ES-I3 (cell line): Measurements from ENCODE around the gene CIAO1.
"Not testable (repeated sequence)": the region's sequence is repeated elsewhere in the genome, so short reads cannot be mapped to it uniquely, and the experiment has no call there.

Experiments used
- H3K36me3 ChIP-seq: 2 replicates; pipeline ENCODE4 v1.6.1; 2013; ENCODE audit warnings: mild to moderate bottlenecking, low read length, control low read depth, moderate library complexity; ENCODE audit not compliant: insufficient read depth
- H3K4me1 ChIP-seq: 2 replicates; pipeline ENCODE4 v1.6.1; 2013; ENCODE audit warnings: mild to moderate bottlenecking, control low read depth, low read length; ENCODE audit not compliant: insufficient read depth
- H3K9ac ChIP-seq: 2 replicates; pipeline ENCODE4 v1.6.1; 2013; ENCODE audit warnings: low read depth, mild to moderate bottlenecking, low read length, moderate library complexity
- H3K9me3 ChIP-seq: 2 replicates; pipeline ENCODE4 v1.6.1; 2013; ENCODE audit warnings: mild to moderate bottlenecking, low read length, moderate library complexity; ENCODE audit not compliant: control insufficient read depth, insufficient read depth

CIAO1 gene

DNA sequence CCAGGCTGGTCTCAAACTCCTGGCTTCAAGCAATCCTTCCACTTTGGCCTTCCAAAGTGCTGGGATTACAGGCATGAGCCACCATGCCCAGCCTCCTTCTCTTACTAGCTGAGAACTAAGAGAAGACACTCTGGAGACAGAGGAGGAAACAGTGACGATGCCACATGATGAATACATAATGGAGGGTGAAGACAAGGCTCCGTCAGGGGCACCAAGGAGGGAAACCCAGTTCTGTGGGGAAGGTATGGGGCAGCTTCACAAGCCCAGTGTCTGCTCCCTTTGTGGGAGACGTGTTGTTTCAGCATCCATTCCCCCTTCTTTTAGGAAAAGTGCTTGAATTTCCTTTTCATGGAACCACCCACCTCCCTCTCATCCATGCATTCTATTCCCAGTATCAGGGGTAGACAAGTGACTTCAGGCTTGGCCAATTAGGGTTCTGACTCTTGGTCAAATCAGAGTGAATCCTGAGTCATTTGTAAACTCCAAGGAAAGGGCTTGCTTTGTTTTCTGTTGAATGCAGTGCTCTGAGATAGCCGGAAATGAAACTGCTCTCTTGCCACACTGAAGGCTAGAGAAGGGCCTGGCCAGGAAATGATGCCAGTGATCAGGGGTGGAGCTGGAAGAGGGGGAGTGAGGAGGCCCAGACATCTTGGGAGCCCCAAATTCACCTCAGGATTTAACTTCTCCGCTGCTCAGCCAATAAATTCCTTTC is 24.0 kb upstream of the CIAO1 start:
- Histone ChIP-seq H3K36me3 (no peaks in the 10 kb centered on the region; the same call in 1 of the 2 replicates), H3K9ac (no peak overlapping the region), H3K4me1 (no peaks in the 10 kb centered on the region; the same call in 1 of the 2 replicates), H3K9me3 (no peaks in the 10 kb centered on the region)

DNA sequence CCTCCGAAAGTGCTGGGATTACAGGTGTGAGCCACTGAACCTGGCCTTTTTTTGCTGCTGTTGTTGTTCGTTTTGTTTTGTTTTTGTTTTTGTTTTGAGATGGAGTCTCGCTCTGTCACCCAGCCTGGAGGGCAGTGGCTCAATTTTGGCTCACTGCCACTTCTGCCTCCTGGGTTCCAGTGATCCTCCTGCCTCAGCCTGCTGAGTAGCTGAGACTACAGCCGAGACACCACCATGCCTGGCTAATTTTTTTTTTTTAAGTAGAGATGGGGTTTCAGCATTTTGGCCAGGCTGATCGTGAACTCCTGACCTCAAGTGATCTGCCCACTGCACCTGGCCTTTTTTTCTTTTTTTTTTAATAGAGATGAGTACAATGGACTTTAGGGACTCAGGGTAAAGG is 22.2 kb upstream of the CIAO1 start:
- no peaks in the 10 kb centered on the region for H3K9me3 ChIP-seq
- no peaks in the 10 kb centered on the region; the same call in 1 of the 2 replicates for H3K36me3 ChIP-seq
- no peak overlapping the region for H3K9ac ChIP-seq
- H3K4me1 ChIP-seq: no peaks in the 10 kb centered on the region; the same call in 1 of the 2 replicates

DNA sequence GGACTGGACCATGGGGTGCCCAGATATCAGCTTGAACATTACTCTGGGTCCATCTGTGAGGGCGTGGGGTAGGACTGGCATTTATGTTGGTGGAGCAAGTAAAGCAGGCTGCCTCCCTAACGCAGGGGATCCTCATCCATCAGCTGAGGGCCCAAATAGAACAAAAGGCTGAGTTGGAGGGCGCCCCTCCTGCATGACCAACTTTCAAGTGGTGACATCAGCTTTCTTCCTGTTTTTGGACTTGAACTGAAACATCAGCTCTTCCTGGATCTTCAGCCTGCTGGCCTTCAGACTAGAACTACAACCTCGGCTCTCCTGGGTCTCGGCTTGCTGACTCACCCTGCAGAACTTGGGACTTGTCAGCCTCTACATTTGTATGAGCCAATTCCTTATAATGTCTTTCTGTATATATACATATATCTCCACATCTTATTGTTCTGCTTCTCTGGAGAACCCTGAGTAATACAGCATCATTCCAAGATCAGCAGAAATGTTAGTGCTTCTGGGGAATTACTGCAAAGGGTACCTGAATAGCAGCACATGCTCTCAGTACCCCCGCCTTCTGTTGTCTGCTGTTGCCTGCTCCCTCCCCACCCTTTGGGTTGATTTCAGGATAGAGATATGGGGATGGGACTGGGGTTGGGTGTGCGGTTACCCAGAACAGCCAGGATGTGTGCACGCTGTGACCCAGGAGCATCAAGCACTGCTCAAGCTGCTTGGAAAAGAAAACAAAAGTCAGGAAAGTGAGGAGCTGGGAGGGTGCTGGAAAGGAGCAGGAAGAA is 20.2 kb upstream of the CIAO1 start:
- no peak overlapping the region for H3K9ac ChIP-seq
- H3K9me3 ChIP-seq: no peaks in the 10 kb centered on the region
- no peaks in the 10 kb centered on the region; the same call in 1 of the 2 replicates for H3K36me3 ChIP-seq
- no peaks in the 10 kb centered on the region; the same call in 1 of the 2 replicates for H3K4me1 ChIP-seq

DNA sequence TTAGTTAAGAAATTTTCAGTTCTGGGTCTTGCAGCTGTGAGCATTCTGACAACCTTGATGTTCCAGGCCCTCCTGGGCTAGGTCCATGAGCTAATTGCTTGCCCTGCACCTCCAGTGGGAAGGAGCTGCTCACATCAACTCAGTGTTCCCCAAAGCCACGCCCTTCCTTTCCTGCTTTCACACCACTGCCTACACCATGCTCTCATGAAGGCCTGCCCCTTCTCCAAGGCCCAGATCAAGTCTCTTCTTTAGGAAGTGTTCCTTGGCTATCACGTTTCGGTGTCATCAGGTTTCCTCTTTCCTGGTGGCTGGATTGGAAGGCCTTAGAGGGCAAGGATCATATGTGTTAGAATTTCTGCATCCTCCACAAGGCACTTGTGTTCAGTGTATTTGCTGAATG is 19.0 kb upstream of the CIAO1 start:
- Histone ChIP-seq H3K9ac (no peak overlapping the region), H3K9me3 (no peaks in the 10 kb centered on the region), H3K36me3 (no peaks in the 10 kb centered on the region; the same call in 1 of the 2 replicates), H3K4me1 (no peaks in the 10 kb centered on the region; the same call in 1 of the 2 replicates)

DNA sequence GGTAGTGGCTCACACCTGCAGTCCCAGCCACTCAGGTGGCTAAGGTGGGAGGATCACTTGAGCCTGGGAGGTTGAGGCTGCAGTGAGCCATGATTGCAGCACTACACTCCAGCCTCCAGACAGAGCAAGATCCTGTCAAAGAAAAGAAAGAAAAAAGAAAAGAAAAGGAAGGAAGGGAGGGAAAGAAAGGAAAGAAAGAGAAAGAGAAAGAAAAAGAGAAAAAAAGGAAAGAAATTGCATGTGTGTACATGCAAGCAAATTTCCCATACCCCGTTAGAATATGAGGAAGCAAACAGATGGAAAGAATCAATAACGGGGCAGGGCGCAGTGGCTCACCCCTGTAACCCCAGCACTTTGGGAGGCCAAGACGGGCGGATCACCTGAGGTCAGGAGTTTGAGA is 18.1 kb upstream of the CIAO1 start:
- no peaks in the 10 kb centered on the region for H3K9me3 ChIP-seq
- no peak overlapping the region for H3K9ac ChIP-seq
- H3K36me3 ChIP-seq: no peaks in the 10 kb centered on the region; the same call in 1 of the 2 replicates
- H3K4me1 ChIP-seq: no peaks in the 10 kb centered on the region; the same call in 1 of the 2 replicates

DNA sequence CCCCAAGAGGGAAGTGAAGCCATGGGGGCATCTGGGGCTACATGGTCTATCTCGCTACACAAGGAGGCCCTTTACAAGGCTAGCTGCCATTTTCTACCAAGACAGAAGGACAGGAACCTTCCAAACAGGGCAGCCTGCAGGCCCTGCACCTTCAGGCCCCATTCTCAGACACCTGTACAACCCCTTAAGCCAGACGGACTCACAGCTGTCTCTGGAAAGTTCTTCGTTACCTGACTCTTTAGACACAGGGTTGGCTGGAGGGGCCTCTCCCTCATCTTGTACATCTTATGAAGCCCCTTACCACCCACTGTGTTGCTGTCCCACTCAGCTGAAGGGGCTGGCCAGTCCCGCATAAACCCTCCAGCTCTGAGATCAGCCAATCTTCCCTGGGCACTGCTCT is 17.4 kb upstream of the CIAO1 start:
- Histone ChIP-seq H3K36me3 (peaks cover 5% of the 10 kb centered on the region; the same call in 1 of the 2 replicates), H3K9me3 (no peaks in the 10 kb centered on the region), H3K9ac (no peak overlapping the region), H3K4me1 (no peaks in the 10 kb centered on the region; the same call in 1 of the 2 replicates)

DNA sequence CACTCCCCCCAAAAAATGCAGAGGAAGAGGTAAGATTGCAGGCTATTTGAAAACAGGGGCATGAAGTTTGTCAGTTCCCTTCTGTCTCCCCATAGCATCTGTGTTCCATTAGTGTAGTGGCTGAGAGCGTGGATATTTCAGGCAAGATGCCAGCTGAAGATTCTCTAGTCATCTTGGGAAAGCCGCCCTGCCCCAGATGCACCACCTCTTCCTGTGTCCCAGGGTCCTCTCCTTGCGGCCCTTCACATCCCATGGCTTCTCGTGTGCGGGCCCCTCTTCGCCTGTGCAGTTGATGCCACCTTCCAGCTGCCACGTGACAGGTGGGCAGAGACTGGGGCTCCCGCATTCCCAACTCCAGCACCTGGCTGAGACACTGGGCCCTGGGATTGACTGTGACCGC is 16.4 kb upstream of the CIAO1 start:
- no peaks in the 10 kb centered on the region; the same call in 1 of the 2 replicates for H3K4me1 ChIP-seq
- H3K36me3 ChIP-seq: peaks cover 5% of the 10 kb centered on the region
- no peak overlapping the region for H3K9ac ChIP-seq
- no peaks in the 10 kb centered on the region for H3K9me3 ChIP-seq

DNA sequence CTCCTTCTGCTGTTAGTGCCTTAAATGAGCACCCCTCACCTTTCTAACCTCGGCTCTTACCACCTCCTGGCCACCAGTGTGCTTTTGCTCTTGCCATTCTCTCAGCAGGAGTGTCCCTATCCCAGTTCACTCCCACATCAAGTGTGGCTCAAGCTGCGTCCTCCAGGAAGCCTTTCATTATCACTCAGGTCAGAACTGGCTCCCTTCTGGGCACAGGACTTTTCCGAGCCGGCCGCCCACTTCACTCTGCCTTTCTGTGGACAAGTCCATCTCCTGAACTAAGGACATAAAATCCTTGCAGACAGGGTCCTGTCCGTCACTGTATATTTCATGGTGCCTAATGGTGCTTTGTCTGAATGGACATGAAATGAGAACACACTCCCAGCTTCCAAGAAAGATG is 15.8 kb upstream of the CIAO1 start:
- Histone ChIP-seq H3K9me3 (no peaks in the 10 kb centered on the region), H3K4me1 (no peaks in the 10 kb centered on the region; the same call in 1 of the 2 replicates), H3K36me3 (peaks cover 5% of the 10 kb centered on the region), H3K9ac (no peak overlapping the region)

DNA sequence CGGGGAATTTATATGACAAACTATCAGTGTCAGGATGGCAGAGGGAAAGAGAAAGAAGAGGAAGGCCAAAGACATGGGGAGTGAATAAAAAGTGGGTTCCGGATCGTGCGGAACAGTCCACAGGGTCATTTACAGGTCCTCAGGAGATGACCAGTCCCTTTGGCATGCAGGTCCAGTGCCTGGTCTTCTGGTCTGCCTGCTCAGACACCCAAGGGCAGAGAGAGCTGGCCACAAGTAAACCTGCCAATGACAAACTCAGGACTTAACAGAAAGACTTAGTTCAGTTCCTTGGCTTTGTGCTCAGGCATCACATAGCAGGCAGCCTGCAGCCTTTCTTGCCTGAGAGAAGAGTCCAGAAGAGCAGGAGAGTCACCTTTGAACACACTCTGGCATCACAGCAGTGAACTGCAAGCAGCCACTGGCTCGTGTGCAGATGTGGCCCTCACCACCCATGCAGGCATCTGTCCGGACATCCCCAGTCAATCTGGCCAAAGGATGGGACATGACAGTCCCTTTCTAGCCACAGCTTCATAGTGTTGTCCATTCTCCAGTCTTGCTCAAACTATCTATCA is 14.2 kb upstream of the CIAO1 start:
- Histone ChIP-seq H3K4me1 (no peaks in the 10 kb centered on the region; the same call in 1 of the 2 replicates), H3K9me3 (no peaks in the 10 kb centered on the region), H3K36me3 (peaks cover 8% of the 10 kb centered on the region), H3K9ac (no peak overlapping the region)

DNA sequence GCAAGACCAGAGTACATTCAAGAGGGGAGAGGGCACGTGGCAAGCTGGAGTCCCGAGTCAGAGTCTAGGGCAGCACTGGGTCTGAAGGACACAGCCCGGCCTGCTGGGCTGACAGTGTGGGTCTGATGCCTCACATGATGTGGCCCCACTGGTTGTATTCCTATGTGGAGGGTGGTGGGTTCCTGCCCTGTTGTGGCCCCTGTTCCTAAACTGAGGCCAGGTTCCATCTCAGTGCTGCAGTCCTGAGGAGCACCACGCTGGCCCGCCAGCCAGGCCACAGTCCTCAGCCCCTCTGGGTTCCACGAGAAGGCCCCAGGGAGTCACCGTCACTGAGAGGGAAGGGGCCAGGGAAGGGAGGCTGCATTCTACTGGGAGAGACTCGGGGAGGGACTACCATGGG is 13.5 kb upstream of the CIAO1 start:
- Histone ChIP-seq H3K9ac (no peak overlapping the region), H3K36me3 (peaks cover 8% of the 10 kb centered on the region), H3K4me1 (no peaks in the 10 kb centered on the region; the same call in 1 of the 2 replicates), H3K9me3 (no peaks in the 10 kb centered on the region)

DNA sequence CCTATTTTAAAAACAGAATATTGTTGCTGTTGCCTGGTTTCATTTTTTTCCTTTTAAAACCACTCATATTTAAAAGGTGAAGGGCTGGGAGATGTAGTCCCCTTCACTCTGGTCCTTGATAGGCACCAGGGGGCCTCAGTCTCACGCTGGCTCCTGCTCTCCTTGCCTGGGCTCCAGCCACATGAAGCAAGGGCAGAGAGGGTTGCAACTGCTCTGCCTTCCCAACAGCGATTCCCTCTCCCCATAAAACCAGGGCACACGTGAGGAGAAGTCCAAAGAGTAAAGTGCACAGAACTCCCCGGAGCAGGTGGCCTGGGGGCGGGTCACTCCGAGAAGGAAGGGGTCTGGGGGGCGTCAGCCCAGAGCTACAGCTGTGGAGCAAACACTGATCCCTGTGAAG is 13.0 kb upstream of the CIAO1 start:
- no peak overlapping the region for H3K9ac ChIP-seq
- H3K9me3 ChIP-seq: no peaks in the 10 kb centered on the region
- peaks cover 8% of the 10 kb centered on the region for H3K36me3 ChIP-seq
- no peaks in the 10 kb centered on the region; the same call in 1 of the 2 replicates for H3K4me1 ChIP-seq

DNA sequence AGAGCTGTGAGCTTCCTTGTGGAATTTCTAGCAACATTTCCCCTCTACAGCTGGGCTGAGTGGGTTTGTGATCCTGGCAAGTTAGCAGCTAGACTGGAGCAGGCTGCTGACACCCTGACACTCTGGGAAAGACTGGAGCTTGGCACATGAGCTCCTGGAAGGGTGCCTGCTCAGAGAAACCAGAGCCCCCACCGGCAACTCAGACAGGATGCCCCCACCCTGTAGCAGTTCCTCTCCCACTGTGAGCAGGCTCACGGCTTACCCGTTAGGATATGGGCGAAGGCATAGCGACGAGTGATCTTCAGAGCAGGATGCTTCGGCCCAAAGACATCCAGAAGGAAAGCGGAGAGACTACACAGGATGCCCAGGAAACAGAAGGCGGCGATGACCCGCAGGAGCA is 11.5 kb upstream of the CIAO1 start:
- peaks cover 8% of the 10 kb centered on the region for H3K36me3 ChIP-seq

DNA sequence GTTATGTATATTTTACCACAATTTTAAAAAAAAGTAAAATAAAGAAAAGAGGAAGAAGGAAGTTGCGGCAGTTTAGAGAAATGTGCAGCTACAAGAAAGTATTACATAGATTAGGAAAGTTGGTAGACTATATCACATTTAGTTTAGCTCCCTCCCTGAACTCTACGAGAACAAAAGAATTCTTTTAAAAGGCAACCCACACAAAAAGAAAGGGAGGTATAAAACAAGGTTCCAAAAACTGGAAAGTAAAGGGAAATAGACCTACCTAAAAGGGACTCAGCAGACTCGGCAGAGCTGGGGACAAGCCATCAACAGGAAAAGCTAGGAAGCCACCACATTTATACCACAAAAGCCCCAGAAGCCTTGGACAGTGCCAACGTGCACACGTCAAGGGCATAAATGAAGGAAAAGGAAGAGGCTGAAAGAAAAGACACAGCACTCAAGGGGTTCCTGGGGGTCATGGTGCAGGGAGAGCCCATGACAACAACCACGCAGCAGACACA is 9.4 kb upstream of the CIAO1 start:
- Histone ChIP-seq H3K9ac (no peak overlapping the region), H3K36me3 (peaks cover 8% of the 10 kb centered on the region), H3K9me3 (no peaks in the 10 kb centered on the region), H3K4me1 (peaks cover 17% of the 10 kb centered on the region)

More for the DNA sequence above, 11.5 kb upstream of the CIAO1 start:
- Histone ChIP-seq H3K4me1 (peaks cover under 1% of the 10 kb centered on the region), H3K9ac (no peak overlapping the region), H3K9me3 (no peaks in the 10 kb centered on the region)

DNA sequence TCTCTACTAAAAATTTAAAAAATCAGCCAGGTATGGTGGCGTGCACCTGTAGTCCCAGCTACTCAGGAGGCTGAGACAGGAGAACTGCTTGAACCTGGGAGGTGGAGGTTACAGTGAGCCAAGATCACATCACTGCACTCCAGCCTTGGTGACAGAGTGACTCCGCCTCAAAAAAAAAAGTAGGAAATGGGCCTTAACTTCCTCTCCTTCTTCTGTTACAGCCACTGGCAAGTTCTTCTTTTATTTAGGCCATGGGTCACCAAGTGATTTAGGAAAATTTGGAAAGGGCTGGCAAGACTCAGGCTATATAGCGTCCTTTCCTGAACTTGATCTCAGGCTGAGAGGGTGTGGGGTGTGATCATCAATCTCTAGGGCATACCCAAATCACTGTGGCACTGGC is 8.3 kb upstream of the CIAO1 start:
- not testable (repeated sequence) for H3K9ac ChIP-seq, H3K36me3 ChIP-seq, H3K9me3 ChIP-seq
- peaks cover 17% of the 10 kb centered on the region for H3K4me1 ChIP-seq
